Mammary epithelial cell (primary cell): ENCODE measurements around the gene YWHAB.

Experiments used
- CTCF ChIP-seq, 2 donors: IDR thresholded peaks in 1 of 2; conservative IDR thresholded peaks in 1 of 2; 2 replicates each; pipeline ENCODE4 v1.5.1; 2011 to 2012; ENCODE audit warnings: inconsistent platforms in 2 of 2, low read length in 2 of 2, mild to moderate bottlenecking in 2 of 2, control low read depth in 1 of 2, low read depth in 1 of 2; ENCODE audit not compliant: insufficient read depth in 1 of 2; ENCODE audit errors: extremely low read depth in 1 of 2
- EZH2 ChIP-seq: IDR thresholded peaks from 2 replicates; pipeline ENCODE4 v1.6.1; 2012; ENCODE audit warnings: low read length, inconsistent platforms, borderline replicate concordance

GRCh38 chr20:44921447-44921846 lies 35.9 kb downstream of the YWHAB start:
- no peak for TF ChIP-seq CTCF (conservative IDR thresholded peaks at IDR 0.05 in 1 of 2, IDR thresholded peaks at IDR 0.05 in 1 of 2; ENCODE audit: extremely low read depth in 1 of 2, insufficient read depth in 1 of 2, low read depth in 1 of 2, low read length in 2 of 2)
- TF ChIP-seq EZH2, result no peak
